Left forelimb (tissue), 1 donor: ENCODE measurements around the gene SAMD9L.
"Not testable (repeated sequence)": the region's sequence is repeated elsewhere in the genome, so short reads cannot be mapped to it uniquely, and the experiment has no call there.

Source experiments
- DNase-seq: peaks from one replicate; pipeline ENCODE4 v3.0.0-alpha.2; 2018; ENCODE audit warnings: low spot score

SAMD9L gene

DNA sequence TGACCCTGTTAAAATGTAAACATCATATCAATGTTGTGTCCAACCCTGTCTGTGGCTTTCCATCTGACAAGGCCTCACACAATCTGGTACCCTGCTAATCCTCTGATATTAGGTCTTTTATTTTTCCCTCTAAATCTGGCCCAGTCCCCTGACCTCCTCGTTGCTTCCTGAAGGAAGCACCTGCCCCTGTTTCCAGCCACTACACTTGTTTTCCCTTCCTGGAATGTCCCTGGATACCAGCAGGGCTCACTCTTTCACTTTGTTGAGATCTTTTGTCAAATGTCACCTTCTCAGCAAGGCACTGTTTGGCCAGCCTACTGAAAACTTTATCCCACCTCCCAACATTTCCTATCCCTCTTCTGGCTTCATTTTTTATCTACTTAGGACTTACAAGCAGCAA lies 2.1 kb downstream of the SAMD9L start:
- DNase-seq, result no peak

GRCh38 chr7:93145354-93145753 lies 2.8 kb downstream of the SAMD9L start:
- no peak for DNase-seq

DNA sequence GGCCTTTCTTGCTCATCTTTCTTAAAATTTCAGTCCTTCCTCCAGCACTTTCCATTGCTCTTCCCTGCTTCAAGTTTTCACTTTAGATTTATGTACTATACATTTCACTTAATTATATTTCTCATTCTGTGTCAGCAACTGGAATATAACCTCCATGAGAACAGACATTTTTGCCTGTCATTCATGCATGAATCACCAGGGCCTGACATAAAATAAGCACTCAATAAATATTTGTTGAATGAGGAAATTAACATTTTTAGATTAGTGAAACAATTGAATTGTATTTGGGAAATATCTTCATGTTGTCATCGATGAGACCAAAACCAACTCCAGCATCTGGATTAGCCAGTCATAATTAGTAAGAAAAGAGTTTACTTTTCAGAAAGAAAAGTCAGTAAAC lies 6.1 kb downstream of the SAMD9L start:
- DNase-seq, result no peak

DNA sequence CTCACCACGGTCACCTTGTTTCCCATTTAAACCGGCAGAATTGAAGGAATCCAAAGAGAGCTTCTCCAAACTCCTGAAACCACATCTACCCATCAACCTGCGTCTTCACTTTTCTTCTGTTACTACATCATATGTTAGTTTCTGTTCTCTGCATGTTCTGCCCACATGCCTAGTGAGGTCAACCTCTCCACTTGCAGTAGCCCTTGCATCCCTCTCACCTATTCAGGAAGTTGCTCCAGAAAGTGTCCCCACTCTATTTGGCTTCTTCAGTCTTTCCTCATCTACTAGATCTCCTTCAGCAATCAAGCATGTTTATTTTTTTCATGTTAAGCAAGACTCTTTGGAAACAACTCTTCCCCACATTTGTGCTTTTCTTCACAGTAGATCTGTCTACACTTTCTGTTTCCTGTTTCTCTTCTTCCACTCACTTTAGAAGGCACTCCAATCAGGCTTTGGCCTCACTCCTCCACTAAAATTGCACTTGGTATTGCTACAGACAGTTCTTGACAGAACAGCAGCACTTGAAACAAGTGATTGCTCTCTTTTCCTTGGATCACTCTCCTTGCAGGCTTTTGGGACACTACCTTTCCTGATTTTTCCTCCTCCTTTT lies 7.5 kb downstream of the SAMD9L start:
- DNase-seq, result no peak

DNA sequence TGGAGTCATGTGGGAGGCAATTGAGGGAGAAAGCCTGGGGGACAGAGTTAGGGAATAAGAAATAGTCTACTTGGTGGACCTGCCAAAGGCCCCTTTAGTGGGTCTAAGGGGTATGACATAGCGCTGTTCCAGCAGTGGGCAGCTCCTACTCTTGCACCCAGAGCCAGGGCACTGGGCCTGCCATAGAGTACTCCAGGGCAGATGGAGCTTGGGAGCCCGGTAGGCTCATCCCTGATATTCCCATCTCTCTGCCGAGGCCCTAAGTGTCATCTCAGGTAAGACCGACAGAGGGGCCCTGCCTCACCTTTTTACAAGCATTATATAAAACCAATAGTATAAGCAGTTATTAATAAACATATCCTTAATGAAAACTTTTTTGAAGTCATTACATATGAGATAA lies 9.6 kb downstream of the SAMD9L start:
- DNase-seq, result no peak

DNA sequence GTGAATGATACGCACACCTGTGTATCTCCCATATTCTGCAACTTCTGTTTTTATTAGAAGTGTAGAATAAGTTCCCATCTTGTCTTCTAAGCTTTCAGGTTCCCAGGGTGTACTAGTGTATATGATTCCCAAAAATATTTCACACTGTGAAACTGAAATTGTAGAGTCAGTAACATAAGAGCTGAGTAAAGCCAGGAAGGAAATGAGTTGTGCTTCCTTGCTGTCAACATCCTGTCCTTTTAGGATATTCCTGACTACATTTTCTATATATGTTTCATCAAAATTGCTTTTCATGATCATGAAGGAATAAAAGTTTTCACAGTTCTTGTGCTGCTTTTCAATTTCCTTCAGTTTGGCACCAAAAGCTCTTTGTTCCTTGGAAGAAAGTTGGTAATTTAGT lies 15.2 kb downstream of the SAMD9L start:
- no peak for DNase-seq

- no peak for DNase-seq
These were observed 16.0 kb downstream of the SAMD9L start for GRCh38 chr7:93132216-93132615.

- not testable (repeated sequence) for DNase-seq
These were observed 21.2 kb downstream of the SAMD9L start for GRCh38 chr7:93126954-93127353.

DNA sequence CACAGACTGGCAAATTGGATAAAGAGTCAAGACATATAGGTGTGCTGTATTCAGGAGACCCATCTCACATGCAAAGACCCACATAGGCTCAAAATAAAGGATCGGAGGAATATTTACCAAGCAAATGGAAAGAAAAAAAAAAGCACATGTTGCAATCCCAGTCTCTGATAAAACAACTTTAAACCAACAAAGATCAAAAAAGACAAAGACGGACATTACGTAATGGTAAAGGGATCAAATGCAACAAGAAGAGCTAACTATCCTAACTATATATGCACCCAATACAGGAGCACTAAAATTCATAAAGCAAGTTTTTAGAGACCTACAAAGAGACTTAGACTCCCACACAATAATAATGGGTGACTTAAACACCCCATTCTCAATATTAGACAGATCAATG lies 24.7 kb downstream of the SAMD9L start:
- DNase-seq, result not testable (repeated sequence)

DNA sequence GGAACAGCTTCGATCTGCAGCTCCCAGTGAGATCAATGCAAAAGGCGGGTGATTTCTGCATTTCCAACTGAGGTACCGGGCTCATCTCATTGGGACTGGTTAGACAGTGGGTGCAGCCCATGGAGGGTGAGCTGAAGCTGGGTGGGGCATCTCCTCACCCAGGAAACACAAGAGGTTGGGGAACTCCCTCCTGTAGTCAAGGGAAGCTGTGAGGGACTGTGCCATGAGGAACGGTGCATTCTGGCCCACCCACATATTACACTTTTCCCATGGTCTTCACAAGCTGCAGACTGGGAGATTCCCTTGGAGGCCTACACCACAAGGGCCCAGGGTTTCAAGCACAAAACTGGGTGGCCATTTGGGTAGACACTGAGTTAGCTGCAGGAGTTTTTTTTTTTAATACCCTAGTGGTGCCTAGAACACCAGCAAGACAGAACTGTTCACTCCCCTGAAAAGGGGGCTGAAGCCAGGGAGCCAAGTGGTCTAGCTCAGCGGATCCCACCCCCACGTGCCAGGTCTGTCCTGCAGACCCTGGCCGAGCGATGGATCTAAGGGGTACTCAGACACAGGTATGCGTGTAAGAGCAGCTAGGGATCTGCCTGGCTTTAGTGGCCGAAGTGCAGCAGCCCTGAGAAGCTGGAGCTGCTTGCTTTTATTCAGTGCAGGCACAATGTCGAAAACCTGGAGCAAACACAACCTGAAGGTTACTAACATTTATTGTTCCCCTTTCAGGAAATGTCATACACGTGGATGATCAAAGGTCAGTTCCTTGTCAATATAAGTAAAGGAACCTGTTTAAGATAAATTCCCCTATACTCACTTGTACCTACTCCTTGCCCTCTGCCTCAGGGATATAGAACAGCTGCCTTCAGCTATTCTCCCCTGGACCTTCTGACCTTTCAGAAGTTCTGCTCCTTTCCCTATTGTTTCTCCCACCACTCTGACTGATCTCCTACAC lies 27.3 kb downstream of the SAMD9L start:
- DNase-seq, result no peak

GRCh38 chr7:93119191-93119905 lies 28.8 kb downstream of the SAMD9L start:
- no peak for DNase-seq

- DNase-seq, result no peak
These were observed 30.2 kb downstream of the SAMD9L start, which contains the start of gene SAMD9 for GRCh38 chr7:93117852-93118530. SAMD9 (minus strand) TSS chr7:93117979; CDS start chr7:93106097, 11,882 bp downstream.

- DNase-seq, result no peak
These were observed 30.9 kb downstream of the SAMD9L start for GRCh38 chr7:93117327-93117726.

GRCh38 chr7:93115796-93116195 lies 32.4 kb downstream of the SAMD9L start:
- DNase-seq, result no peak

DNA sequence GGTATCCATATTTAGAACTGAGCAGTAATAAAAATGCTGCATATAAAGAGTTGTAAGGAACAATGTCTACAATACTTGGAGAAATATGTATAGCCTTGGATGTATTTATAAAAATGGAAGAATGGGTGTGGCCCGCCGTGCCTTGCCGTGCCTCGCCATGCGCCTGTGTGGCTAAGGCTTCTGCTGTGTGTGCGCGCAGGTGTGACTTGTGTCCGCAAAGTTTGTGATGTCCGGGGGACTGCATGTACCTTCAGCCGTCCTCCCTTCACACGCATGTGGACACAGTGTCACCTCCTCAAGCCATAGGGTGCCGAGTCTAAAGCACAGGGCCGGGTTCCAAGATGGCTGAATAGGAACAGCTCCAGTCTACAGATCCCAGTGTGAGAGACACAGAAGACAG lies 40.2 kb downstream of the SAMD9L start:
- no peak for DNase-seq

- DNase-seq, result no peak
These were observed 50.8 kb downstream of the SAMD9L start for GRCh38 chr7:93097388-93097787.

DNA sequence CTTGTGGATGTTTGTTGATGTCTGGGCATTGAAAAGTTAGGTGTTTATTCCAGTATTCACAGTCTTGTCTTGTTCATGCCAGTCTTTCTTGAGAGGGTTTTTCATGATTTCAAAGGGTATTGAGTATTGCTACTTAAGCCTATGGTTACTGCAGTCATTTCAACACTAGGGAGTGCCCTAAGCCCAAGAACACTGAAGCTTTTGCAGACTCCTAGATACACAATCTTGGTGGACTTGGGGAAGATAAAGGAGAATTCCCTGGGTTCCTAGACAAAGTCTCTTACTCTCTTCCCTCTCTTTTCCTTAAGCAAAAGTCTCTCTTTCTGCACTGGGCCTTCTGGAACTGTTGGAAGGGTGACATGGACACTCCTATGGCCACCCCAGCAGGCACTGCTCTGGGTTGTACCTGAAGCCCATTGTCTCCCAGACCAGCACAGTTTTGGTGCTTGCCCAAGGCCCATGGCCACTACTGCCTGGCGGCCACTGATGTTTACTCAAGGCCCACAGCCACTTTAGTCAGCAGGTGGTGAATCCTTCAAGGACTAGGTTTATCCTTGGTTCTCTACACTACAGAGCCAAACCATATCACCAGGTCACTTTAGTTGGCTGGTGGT lies 55.3 kb downstream of the SAMD9L start:
- no peak for DNase-seq
